Measurements from ENCODE around the gene S100A5.
A peak's percentile ranks its signal among the peaks of the same experiment; 100 is the strongest.

DNA sequence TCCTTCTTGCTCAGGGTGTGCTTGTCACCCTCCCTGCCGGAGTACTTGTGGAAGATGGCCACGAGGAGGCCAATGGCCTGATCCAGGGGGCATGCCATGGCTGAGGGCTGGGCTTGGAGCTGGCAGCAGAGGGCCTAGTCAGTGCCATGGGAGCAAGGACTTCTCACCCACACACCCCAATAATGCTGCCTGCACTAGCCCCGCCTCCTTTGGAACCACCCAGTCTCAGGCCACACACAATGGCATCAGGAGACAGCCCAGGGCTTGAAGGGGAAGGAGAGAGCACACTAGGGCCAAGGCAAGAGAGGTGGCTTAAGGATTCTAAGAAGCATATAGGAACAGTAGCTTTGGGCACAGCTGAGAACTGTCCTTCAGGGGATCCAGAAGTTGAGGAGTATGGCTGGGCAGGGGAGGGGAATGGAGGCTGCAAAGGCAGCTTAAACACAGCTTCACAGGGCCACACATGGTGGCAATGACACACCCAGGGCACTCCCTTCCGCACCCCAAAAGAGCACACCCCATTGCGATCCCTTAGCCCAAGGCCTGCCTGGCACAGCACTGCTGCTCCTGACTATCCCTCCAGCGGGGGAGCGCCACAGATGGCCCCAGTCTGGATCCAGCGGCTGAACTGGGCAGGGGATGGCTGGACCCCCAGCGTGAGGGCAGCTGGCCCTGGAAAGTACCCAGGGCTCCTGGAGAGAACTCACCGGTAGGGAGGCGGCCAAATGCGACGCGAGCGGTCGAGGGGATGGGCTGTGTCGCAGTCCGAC lies 5.3 kb downstream of the S100A5 start, which contains the start of gene S100A6:
- TF ChIP-seq, protein P1, sequence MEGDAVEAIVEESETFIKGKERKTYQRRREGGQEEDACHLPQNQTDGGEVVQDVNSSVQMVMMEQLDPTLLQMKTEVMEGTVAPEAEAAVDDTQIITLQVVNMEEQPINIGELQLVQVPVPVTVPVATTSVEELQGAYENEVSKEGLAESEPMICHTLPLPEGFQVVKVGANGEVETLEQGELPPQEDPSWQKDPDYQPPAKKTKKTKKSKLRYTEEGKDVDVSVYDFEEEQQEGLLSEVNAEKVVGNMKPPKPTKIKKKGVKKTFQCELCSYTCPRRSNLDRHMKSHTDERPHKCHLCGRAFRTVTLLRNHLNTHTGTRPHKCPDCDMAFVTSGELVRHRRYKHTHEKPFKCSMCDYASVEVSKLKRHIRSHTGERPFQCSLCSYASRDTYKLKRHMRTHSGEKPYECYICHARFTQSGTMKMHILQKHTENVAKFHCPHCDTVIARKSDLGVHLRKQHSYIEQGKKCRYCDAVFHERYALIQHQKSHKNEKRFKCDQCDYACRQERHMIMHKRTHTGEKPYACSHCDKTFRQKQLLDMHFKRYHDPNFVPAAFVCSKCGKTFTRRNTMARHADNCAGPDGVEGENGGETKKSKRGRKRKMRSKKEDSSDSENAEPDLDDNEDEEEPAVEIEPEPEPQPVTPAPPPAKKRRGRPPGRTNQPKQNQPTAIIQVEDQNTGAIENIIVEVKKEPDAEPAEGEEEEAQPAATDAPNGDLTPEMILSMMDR (IDR thresholded peaks at IDR 0.05) = peak in 1 of 6 experiments; percentile 11
- peak in 1 of 4 donors; percentile 66 for TF ChIP-seq POLR2A (IDR thresholded peaks at IDR 0.05)

Data from esophagus squamous epithelium (tissue), 4 donors.